Stimulated activated CD4-positive, alpha-beta T cell treated with anti-CD3 and anti-CD28 coated beads, Interleukin-2, amount 100 ng/mL, for 48 hours (primary cell): ENCODE results near the gene ARID1A.
A peak's percentile ranks its signal among the peaks of the same experiment; 100 is the strongest.
"Not testable (repeated sequence)": the region's sequence is repeated elsewhere in the genome, so short reads cannot be mapped to it uniquely, and the experiment has no call there.

Source experiments
- DNase-seq, 2 donors: peaks; one replicate each; pipeline ENCODE4 v3.0.0-alpha.2; 2020

The ARID1A gene

DNA sequence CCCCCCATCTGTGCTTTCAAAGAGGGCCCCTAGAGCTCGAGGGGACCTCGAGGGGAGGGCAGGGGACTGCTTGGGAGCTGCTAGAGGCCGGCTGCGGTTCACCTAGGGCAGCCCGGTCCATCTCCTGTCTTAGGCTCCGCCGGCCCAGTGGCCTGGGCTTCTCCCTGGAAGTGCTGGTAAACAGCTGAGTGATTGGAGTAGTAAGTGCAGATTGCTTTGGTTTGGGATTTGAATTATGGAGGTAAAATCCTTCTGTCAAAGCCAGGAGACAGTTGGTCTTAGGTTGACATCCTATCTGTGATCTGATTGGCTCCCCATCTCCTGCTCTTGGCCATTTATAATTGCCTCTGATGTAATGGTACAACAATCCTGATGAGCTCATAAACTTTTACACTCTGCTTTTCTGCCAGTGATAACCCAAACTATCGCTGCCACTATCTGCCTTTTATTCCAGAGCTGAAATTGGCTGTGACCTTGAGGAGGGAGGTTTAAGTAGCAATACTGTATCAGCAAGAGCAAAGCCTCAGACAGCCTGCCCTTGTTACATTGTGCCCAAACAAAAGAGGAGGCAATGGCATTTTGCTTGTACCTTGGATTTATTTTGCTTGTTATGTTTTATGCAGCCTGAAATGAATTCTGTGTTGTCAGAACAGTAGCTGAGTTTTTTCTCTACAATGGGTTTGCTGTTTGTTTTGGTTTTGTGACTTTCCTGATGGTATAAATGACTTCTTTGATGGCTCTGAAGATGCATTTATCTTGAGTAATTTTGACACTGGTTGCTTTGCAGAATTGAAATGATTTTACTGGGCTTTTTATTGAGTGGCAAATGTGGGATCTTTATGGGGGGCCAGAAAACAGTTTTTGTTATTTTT is 2.4 kb downstream of the ARID1A start:
- no peak for DNase-seq

DNA sequence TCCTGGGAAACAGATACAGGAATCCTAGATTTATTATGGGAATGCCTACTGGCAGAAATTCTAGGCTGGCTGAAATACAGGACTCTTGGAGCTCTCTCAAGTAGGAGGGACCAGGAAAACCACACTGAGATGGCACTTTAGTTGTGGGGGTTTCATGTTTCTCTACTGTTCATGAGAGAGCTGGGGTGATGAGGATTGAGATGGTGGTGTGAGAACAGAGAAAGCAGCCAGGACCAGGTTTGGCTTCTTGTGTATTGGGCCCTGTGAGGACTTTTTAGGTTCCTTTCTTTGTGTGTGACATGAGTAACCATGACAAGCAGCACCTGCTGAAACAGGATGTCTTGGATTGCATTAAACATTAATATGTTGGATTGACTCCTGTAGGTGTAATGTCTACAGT is 4.9 kb downstream of the ARID1A start:
- no peak for DNase-seq

DNA sequence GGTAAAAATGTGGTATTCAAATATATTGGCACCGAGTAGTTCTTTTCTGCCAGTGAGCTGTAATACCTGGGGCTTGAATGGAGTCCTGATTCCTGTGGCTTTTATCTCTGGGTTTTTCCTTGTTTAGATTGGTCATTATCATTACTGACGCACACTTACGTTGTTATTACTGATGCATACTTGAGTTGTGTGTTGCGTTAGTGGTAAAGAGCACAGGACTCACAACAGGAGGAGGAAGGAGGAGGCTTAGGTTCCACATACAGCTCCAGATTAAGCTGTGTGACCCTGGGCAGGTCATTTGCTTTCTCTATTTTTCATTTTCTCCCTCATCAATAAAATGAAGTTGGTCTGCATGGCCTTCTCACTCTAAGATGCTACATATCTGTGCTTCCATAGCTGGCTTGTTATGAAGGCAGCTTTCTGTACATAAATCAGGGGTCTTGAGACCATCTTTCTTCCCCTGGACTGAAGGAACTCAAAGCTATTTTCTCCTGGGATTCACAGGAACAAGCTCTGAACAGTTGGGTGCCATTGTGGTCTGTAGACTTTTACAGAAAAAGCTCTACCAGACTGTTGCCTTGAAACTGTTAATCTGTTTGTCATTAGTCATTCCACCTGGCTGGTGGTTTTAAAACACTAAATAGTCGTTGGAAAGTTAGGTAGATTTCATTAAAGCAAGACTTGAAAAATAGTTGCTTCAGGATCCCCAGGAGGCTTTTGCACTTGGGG is 5.6 kb downstream of the ARID1A start:
- DNase-seq = no peak

GRCh38 chr1:26701995-26702679 is 6.3 kb downstream of the ARID1A start:
- no peak for DNase-seq

DNA sequence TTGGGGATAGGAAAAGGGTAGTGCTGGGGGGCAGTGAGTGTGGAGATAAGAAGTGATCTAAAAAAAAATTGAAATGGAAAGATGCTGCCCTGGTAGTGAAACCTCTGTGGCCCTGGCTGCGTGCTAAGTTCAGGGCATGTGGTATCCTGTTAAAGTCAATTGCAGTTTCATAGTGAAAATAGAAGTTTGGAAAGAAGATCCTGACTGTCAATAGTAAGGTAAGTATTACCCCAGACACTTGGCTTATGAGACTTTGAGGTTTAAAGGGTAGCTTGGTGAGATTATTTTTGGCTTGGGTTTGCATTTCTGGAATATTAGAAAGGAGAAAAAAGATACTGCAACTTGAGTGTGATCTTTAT is 6.8 kb downstream of the ARID1A start:
- no peak for DNase-seq

- no peak for DNase-seq
Measured at GRCh38 chr1:26703478-26703877, 7.7 kb downstream of the ARID1A start.

DNA sequence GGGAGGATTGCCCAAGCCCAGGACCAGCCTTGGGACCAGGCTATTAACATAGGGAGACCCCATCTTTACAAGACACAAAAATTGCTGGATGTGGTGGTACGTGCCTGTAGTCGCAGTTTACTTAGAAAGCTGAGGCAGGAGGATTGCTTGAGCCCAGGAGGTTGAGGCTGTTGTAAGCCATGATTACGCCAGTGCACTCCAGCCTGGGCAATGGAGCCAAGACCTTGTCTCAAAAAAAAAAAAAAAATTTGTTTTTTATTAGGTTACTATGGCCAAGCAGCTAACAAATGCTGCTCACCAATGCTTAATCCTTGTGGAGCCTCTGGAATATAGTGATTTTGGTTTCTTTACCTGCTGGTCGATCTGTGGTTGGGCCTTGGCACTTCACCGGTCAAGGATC is 8.8 kb downstream of the ARID1A start:
- no peak for DNase-seq

- not testable (repeated sequence) for DNase-seq
Measured at GRCh38 chr1:26705227-26705626, 9.4 kb downstream of the ARID1A start.

DNA sequence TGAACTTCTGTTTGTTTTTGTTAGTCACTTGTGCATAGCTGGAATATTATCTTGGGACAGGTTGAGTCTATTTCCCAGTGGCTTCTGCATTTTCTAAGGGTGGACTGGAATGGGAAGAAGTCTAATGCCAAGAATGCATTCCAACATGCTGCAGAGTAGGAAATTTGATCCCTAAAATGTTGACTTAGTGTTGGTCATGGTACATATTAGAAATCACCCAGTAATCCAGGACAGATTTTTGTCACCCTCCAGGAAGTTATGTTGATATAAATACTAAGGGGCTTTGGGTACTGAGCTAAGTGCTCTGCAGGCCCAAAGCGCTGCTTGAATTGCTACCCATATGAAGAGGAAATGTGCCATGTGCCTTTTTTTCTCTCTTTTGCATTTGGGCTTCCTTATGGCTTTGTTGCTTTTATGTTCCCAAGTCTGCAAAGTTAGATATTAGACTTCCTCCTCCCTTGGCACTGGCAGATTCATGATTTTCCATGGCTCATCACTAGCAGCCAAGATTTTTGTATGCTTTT is 10.0 kb downstream of the ARID1A start:
- DNase-seq = no peak

- no peak for DNase-seq
Measured at GRCh38 chr1:26706315-26706714, 10.5 kb downstream of the ARID1A start.

GRCh38 chr1:26710811-26711210 is 15.0 kb downstream of the ARID1A start:
- DNase-seq = no peak

DNA sequence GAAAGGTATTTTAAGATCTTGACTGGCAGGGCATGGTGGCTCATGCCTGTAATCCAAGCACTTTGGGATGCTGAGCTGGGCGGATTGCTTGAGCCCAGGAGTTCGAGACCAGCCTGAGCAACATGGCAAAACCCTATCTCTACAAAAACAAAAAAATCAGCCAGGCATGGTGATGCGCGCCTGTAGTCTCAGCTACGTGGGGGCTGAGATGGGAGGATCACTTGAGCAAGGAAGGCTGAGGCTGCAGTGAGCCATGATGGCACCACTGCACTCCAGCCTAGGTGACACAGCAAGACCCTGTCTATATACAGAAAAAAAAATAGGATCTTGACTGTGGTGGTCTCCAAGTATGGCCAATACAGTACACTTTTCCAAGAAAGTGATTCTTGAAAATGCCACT is 16.0 kb downstream of the ARID1A start:
- DNase-seq = no peak

- no peak for DNase-seq
Measured at GRCh38 chr1:26717017-26717491, 21.2 kb downstream of the ARID1A start.

DNA sequence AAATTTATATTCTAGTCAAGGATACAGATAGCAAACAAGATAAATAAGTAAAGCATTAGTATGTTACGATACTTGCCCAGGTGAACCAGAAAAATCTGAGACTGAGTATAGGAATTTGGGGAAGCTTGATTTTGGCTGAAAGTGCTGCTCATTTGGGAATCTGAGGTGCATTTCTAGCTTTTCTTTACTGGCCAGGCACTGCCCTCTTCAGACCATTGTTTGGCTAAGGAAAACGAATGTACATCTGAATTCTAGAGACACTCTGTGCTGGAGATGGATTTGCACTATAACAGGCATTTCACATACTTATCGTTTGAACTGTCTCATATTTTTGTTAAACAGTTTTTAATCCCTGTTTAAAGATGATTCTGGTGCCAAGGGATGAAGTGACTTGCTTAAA is 23.4 kb downstream of the ARID1A start:
- no peak for DNase-seq

- no peak for DNase-seq
Measured at GRCh38 chr1:26721669-26722355, 26.0 kb downstream of the ARID1A start.

DNA sequence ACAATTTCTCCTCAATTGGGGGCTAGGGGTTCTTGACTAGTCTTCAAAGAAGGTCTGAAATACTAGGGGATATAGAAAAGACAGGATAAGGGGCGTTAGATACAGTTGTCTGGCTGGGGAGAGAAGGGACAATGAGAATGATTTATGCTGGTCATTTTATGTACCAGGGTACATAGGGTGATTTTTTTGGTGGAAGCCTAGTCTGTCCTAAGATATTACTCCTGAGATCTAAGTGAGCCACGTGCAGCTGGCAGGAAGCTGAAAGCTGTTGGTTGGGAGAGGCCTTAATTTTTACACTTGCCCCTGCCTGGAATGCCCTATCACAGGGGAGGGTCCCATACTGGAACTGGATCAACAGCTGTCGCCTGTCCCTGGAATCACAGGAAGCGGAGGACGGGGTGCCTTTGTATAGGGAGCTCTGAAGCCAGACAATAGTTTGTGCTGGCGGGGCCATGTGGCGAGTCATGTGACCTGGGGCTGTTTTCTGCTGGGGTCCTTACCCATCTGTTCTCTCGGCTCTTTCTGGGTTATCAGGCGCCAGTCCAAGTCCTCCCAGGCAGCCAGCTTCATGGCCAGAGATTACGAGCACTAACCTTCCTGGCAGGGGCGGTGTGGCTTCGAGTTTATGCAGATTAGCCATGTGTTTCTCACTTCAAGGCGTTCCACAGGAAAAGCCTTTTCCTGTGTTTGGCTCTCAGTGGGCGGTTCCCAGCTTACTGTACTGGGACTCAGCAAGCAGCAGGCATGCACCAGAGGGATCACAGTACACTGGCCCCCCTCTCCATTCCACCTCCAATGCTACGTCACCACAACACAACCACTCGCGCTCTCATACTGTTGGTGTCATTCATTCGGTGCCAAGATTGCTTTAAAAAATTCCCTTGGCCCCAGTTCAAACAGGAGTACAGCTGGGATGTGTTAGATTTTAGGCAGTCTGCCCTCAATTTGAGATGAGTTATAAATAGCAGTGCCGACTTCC is 27.5 kb downstream of the ARID1A start:
- peak in 1 of 2 donors; percentile 29 for DNase-seq

DNA sequence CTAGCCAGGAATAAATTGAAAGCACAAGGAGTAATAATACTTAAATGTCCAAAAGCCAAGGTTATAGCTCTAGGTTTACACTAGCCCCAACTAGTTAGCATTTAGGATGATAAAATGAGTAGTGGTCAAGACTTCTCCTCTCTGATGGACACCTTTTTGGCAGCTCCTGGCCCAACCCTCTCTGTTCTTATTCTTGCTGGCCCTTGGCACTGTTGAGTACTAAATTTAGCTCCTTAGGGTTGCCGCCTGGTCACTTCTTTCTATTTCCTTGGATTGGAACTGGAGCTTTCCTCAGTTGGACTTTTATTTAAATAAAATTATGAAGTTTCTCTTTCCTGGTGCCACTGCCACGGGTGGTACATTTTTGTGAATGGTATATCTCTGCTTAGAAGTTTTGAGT is 28.3 kb downstream of the ARID1A start:
- no peak for DNase-seq

DNA sequence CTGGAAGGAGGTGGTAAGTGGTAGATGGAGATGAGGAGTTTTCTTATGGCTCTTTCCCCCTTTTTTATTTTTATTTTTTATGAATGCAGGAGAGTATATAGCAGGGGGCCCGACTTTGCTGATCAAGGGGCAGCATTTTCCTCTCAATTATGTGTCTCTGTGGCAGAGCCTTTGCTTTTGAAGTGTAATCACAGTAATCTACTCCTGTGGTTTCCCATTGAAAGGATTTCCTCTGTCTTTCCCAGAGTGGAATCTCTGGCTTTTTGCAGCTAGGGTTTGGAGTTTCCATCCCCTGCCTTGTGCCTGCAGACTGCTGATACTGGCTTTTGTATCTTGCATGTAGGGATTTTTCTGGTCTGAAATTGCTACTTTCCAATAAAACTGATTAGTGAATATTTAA is 29.1 kb downstream of the ARID1A start:
- DNase-seq = no peak

- not testable (repeated sequence) for DNase-seq
Measured at GRCh38 chr1:26725904-26726303, 30.1 kb downstream of the ARID1A start.

DNA sequence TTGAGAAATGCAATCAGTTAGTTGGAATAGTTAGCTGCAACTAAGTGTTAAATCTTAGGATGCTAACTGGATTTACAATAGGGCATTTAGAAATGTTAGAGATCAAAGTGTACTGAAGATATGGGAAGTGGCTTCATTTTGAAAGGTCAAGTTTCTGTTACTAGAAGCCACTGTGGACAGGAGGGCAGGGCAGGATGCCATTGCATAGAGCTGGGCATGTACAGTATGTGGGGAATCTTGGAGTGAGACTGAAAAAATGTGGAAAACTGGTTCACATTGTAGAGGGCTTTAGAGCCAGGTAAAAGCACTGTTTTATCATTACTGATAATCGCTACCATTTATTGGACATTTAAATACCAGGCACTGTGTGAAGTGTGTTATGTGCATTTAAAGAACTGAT is 31.0 kb downstream of the ARID1A start:
- DNase-seq = no peak

DNA sequence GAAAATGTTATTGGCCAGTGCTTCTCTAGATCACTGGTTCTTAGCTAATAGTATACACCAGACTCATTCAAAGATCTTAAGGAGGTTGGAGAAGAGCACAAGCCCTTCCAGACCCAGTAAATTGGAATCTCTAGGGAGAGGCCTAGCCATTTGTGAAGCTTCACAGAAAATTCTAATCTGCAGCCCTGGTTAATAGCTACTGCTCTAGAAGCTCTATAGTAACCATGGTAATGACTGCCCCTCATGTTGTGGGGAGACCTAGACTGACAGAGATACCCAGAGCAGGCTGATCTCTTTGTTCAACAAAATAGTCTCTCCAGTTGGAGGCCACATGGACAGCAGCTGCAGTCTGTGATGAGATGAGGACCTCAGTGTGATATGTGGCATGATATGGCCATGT is 31.7 kb downstream of the ARID1A start:
- DNase-seq = no peak

DNA sequence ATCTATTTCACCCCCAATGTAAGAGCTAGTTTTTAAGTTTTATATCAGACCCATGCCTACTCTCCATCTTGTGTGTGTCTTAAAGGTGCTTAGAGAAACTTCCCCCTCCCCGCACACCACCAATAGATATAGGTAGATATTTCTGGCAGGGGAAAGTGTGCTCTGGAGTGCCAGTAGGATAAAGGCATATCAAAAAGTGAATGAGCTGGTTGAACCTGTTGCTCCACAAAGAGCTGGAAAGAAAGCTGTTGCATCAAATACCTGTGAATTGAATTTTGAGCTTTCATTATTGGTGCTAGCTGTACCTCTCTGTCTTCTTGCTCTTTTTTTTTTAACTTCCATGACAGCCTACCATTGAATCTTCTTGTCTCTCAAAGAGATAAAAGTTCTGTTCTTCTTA is 32.8 kb downstream of the ARID1A start:
- no peak for DNase-seq
